H4 (cell line): ENCODE data around the gene UBASH3A. TPM values are rescaled to one million over a fixed set of nuclear protein-coding genes. Genes with fewer than 3 reads are reported as not detected.

Experiments
- DNase-seq: peaks from one replicate; pipeline ENCODE4 v3.0.0-alpha.2; 2015; ENCODE audit warnings: low spot score
- total RNA-seq: library from RNA; depleted of rRNA; stranded (reverse); fragments of >200 nt; shearing (Covaris generic); gene quantifications from 2 replicates; pipeline ENCODE4 v1.2.3, GENCODE V29; 2014

UBASH3A gene
- total RNA-seq, 1 experiment from 2014 or later: not detected

- DNase-seq: no peak
Observed at GRCh38 chr21:42374864-42375499, 28.7 kb upstream of the UBASH3A start.

- DNase-seq: no peak
Observed at GRCh38 chr21:42375506-42375905, 28.2 kb upstream of the UBASH3A start.

- DNase-seq: no peak
Observed at GRCh38 chr21:42375966-42376337, 27.8 kb upstream of the UBASH3A start.

- peak; percentile 33 for DNase-seq
Observed at GRCh38 chr21:42376338-42376982, 27.2 kb upstream of the UBASH3A start.

- no peak for DNase-seq
Observed at GRCh38 chr21:42377211-42377950, 26.3 kb upstream of the UBASH3A start.

- no peak for DNase-seq
Observed at GRCh38 chr21:42377951-42378340, 25.8 kb upstream of the UBASH3A start.

GRCh38 chr21:42378418-42378817 lies 25.3 kb upstream of the UBASH3A start:
- DNase-seq: no peak

GRCh38 chr21:42379426-42380215 lies 24.1 kb upstream of the UBASH3A start:
- DNase-seq: no peak

- peak; percentile 59 for DNase-seq
Observed at GRCh38 chr21:42381347-42381984, 22.2 kb upstream of the UBASH3A start.

GRCh38 chr21:42382915-42383314 lies 20.8 kb upstream of the UBASH3A start:
- no peak for DNase-seq

GRCh38 chr21:42383331-42383730 lies 20.4 kb upstream of the UBASH3A start:
- DNase-seq: no peak

GRCh38 chr21:42384156-42384945 lies 19.4 kb upstream of the UBASH3A start:
- DNase-seq: no peak

GRCh38 chr21:42384989-42385388 lies 18.7 kb upstream of the UBASH3A start:
- no peak for DNase-seq

- DNase-seq: no peak
Observed at GRCh38 chr21:42385619-42386018, 18.1 kb upstream of the UBASH3A start.

GRCh38 chr21:42386034-42386591 lies 17.6 kb upstream of the UBASH3A start:
- no peak for DNase-seq

GRCh38 chr21:42387164-42387563 lies 16.5 kb upstream of the UBASH3A start:
- DNase-seq: no peak

- DNase-seq: no peak
Observed at GRCh38 chr21:42387843-42388340, 15.8 kb upstream of the UBASH3A start.

GRCh38 chr21:42388740-42389448 lies 14.8 kb upstream of the UBASH3A start:
- DNase-seq: no peak

GRCh38 chr21:42389449-42389835 lies 14.3 kb upstream of the UBASH3A start:
- no peak for DNase-seq

GRCh38 chr21:42390193-42390592 lies 13.5 kb upstream of the UBASH3A start:
- no peak for DNase-seq
